Lung (tissue), 16 donors: ENCODE results near the gene RANBP1. TPM values are rescaled to one million over a fixed set of nuclear protein-coding genes. Genes with fewer than 3 reads are reported as not detected.
"Not testable (repeated sequence)": the region's sequence is repeated elsewhere in the genome, so short reads cannot be mapped to it uniquely, and the experiment has no call there.

Experiments
- ATAC-seq: fragments of 200-7000 bp; cut with Tn5 transposase; one replicate; pipeline ENCODE4 v1.9.1; 2020; ENCODE audit warnings: moderate number of reproducible peaks; ENCODE audit not compliant: insufficient read depth, low FRiP score
- DNase-seq, 3 donors: peaks; one replicate each; pipeline ENCODE4 v3.0.0-alpha.2; 2013 to 2017
- H3K27ac ChIP-seq, 2 donors: one replicate each; pipeline ENCODE4 v1.5.1; 2013; ENCODE audit warnings: mild to moderate bottlenecking in 2 of 2, moderate library complexity in 2 of 2, control low read depth in 1 of 2, inconsistent platforms in 1 of 2, low read depth in 1 of 2, low read length in 1 of 2
- H3K27me3 ChIP-seq, 3 donors: one replicate each; pipeline ENCODE4 v1.5.1; 2013; ENCODE audit warnings: low read length in 2 of 3; ENCODE audit not compliant: control insufficient read depth in 3 of 3, insufficient read depth in 3 of 3
- H3K36me3 ChIP-seq, 4 donors: one replicate each; pipeline ENCODE4 v1.5.1; 2013; ENCODE audit warnings: low read length in 4 of 4, mild to moderate bottlenecking in 1 of 4, moderate library complexity in 1 of 4; ENCODE audit not compliant: control insufficient read depth in 4 of 4, insufficient read depth in 4 of 4
- H3K4me1 ChIP-seq, 5 donors: one replicate each; pipeline ENCODE4 v1.5.1; 2013; ENCODE audit warnings: low read length in 5 of 5, mild to moderate bottlenecking in 2 of 5, moderate library complexity in 1 of 5; ENCODE audit not compliant: control insufficient read depth in 5 of 5, insufficient read depth in 5 of 5
- H3K4me3 ChIP-seq: one replicate; pipeline ENCODE4 v1.5.1; 2013; ENCODE audit warnings: mild to moderate bottlenecking, control low read depth, moderate library complexity
- H3K9ac ChIP-seq, 2 donors: one replicate each; pipeline ENCODE4 v1.5.1; 2013; ENCODE audit warnings: low read length in 2 of 2, control low read depth in 1 of 2; ENCODE audit not compliant: insufficient read depth in 1 of 2
- H3K9me3 ChIP-seq, 4 donors: one replicate each; pipeline ENCODE4 v1.5.1; 2013; ENCODE audit warnings: low read length in 3 of 4, mild to moderate bottlenecking in 1 of 4, moderate library complexity in 1 of 4; ENCODE audit not compliant: control insufficient read depth in 4 of 4, insufficient read depth in 3 of 4
- CTCF ChIP-seq: IDR thresholded peaks from 2 replicates; pipeline ENCODE4 v1.5.1; 2012; ENCODE audit warnings: mild to moderate bottlenecking; ENCODE audit errors: control extremely low read depth, extremely low read depth
- WGBS, 2 donors: extraction: QIAGEN DNeasy Blood & Tissue Kit; methylation state at CpG; one replicate each; pipeline ENCODE4 v1.1.7; 2013; 5-methylcytosine and 5-hydroxymethylcytosine counted together
- long read RNA-seq, 5 donors: transcript quantifications; one replicate each; lab custom pipeline, GENCODE V29; 2026
- polyA plus RNA-seq, 2 donors: library from polyadenylated mRNA; stranded (reverse); fragments of 200-250 nt; gene quantifications; one replicate each; pipeline ENCODE4 v1.2.1, GENCODE V29; 2013
- total RNA-seq, 2 donors: library from RNA; depleted of rRNA in 1 of 2; stranded (reverse); fragments of >200 nt in 1 of 2; gene quantifications; one replicate each; pipeline ENCODE4 v1.2.1, GENCODE V29; 2014 to 2021
- donor health status: control.
- donor health status: control.
- donor health status: Bipolar disorder and iron deficiency.
- donor health status: healthy.
- donor health status: DM: yes; HTN: yes; CAD: no.

The RANBP1 gene
- total RNA-seq: 10 to 100 TPM; 81.5 to 84.8 TPM
- polyA plus RNA-seq: 100 to 1,000 TPM in 1 of 2 donors, 10 to 100 TPM in 1; 72.9 to 119 TPM
- long read RNA-seq, donor 1, transcript RANBP1-202 (6 exons, 1,132 nt): minor isoform, 32 of 113 reads
- long read RNA-seq, donor 1, transcript RANBP1-201 (6 exons, 837 nt): major isoform, 55 of 113 reads
- long read RNA-seq, donor 1, partial matches to known transcripts: 16 of 113 reads
- long read RNA-seq, donor 1, other reads (novel, unspliced or antisense): 0 of 113 reads
- long read RNA-seq, donor 2, transcript RANBP1-201 (6 exons, 837 nt): minor isoform, 15 of 63 reads
- long read RNA-seq, donor 2, transcript RANBP1-202 (6 exons, 1,132 nt): major isoform, 18 of 63 reads
- long read RNA-seq, donor 2, partial matches to known transcripts: 25 of 63 reads
- long read RNA-seq, donor 2, other reads (novel, unspliced or antisense): 0 of 63 reads
- long read RNA-seq, donor 3, transcript RANBP1-201 (6 exons, 837 nt): major isoform, 25 of 55 reads
- long read RNA-seq, donor 3, transcript RANBP1-202 (6 exons, 1,132 nt): minor isoform, 17 of 55 reads
- long read RNA-seq, donor 3, transcript RANBP1-212 (2 exons, 529 nt): minor isoform, 6 of 55 reads
- long read RNA-seq, donor 3, partial matches to known transcripts: 0 of 55 reads
- long read RNA-seq, donor 3, other reads (novel, unspliced or antisense): 0 of 55 reads
- long read RNA-seq, donor 4, transcript RANBP1-202 (6 exons, 1,132 nt): minor isoform, 27 of 109 reads
- long read RNA-seq, donor 4, transcript RANBP1-201 (6 exons, 837 nt): major isoform, 43 of 109 reads
- long read RNA-seq, donor 4, partial matches to known transcripts: 30 of 109 reads
- long read RNA-seq, donor 4, other reads (novel, unspliced or antisense): 0 of 109 reads
- long read RNA-seq, donor 5, transcript RANBP1-214 (3 exons, 699 nt): minor isoform, 6 of 225 reads
- long read RNA-seq, donor 5, transcript RANBP1-202 (6 exons, 1,132 nt): minor isoform, 55 of 225 reads
- long read RNA-seq, donor 5, transcript RANBP1-201 (6 exons, 837 nt): major isoform, 73 of 225 reads
- long read RNA-seq, donor 5, transcript RANBP1-212 (2 exons, 529 nt): minor isoform, 9 of 225 reads
- long read RNA-seq, donor 5, partial matches to known transcripts: 80 of 225 reads
- long read RNA-seq, donor 5, other reads (novel, unspliced or antisense): 0 of 225 reads

- Histone ChIP-seq H3K9ac (peak within 1 kb of the TSS; percentile 65 to 67), H3K9me3 (no peaks in the 10 kb centered on the region), H3K36me3 (peaks cover 2 to 46% (median 15%) of the 10 kb centered on the region in 4 donors), H3K4me3 (peak within 1 kb of the TSS; percentile 87), H3K27me3 (no peaks in the 10 kb centered on the region), H3K27ac (peak within 1 kb of the TSS; percentile 18 to 85), H3K4me1 (peaks cover 3 to 24% (median 5%) of the 10 kb centered on the region in 5 donors)
- DNase-seq (no peak), ATAC-seq (no peak)
- WGBS, 2 donors: 76% methylated on average over 30 of the region's 30 CpGs
- no peak for TF ChIP-seq CTCF
Measured at GRCh38 chr22:20115691-20116375, at the start of gene RANBP1. RANBP1 (plus strand) TSS chr22:20116104; CDS start chr22:20116185, 81 bp downstream.

DNA sequence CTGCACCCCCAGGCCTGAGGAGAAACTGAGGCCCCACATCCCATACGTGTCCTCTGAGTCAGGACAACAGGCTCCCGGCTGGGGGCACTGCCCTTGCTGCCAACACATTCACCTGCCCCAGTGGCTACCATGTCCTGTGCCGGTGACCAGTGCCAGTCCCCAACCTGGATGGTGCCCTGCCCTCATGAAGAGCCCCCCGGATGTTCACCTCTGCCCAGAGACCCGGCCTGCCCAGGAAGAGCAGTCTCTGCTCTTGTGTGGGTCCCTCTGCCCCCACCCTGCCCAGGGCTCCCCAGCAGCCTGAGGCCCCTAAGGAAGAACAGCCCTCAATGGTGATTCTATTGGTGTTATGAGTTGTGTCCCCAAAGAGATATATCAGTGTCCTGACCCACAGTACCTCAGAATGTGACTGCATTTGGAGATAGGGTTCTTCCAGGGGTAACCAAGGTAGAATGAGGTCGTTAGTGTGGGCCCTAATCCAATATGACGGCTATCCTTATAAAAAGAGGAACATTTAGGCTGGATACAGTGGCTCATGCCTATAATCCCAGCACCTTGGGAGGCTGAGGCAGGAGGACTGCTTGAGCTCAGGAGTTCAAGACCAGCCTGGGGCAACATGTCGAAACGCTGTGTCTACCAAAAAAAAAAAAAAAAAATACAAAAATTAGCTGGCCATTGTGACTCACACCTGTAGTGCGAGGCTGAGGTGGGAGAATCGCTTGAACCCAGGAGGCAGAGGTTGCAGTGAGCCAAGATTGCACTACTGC is 49.1 kb upstream of the RANBP1 start:
- 95 to 96% methylated on average over 11 of the region's 11 CpGs for WGBS, 2 donors
- no peak overlapping the region for H3K27ac ChIP-seq
- H3K27me3 ChIP-seq: no peaks in the 10 kb centered on the region
- no peak for TF ChIP-seq CTCF
- no peaks in the 10 kb centered on the region for H3K9me3 ChIP-seq
- H3K4me3 ChIP-seq: no peak overlapping the region
- no peak for ATAC-seq
- H3K4me1 ChIP-seq: no peaks in the 10 kb centered on the region
- H3K9ac ChIP-seq: no peak overlapping the region
- DNase-seq: no peak
- H3K36me3 ChIP-seq: peaks cover 0 to 28% (median 0%) of the 10 kb centered on the region in 4 donors

DNA sequence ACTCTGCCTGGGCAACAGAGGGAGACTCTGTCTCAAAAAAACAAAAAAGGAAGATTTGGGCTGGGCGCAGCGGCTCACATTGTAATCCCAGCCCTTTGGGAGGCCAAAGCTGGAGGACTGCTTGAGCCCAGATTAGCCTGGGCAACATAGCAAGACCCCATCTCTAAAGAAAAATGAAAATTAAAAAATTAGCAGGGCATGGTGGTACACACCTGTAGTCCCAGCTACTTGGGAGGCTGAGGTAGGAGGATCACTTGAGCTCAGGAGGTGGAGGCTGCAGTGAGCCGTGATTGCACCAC is 48.6 kb upstream of the RANBP1 start:
- H3K36me3 ChIP-seq: peaks cover 0 to 22% (median 0%) of the 10 kb centered on the region in 4 donors
- H3K9me3 ChIP-seq, H3K4me1 ChIP-seq, DNase-seq, H3K27me3 ChIP-seq, ATAC-seq, H3K27ac ChIP-seq, H3K4me3 ChIP-seq, H3K9ac ChIP-seq: not testable (repeated sequence)
- WGBS, 2 donors: 96 to 98% methylated on average over 3 of the region's 3 CpGs
